Neural cell (in vitro differentiated cells): ENCODE results near the gene DUS1L.

Experiments
- EP300 ChIP-seq: fragments of 450-650 bp; conservative IDR thresholded peaks from 2 replicates; pipeline ENCODE4 v1.6.1; 2014; ENCODE audit warnings: antibody characterized with exemption, mild to moderate bottlenecking, moderate library complexity; ENCODE audit not compliant: poor library complexity, severe bottlenecking
- EZH2 ChIP-seq: fragments of 200-600, 300-800 bp; shearing (Covaris generic), sonication (generic); IDR thresholded peaks from 2 replicates; pipeline ENCODE4 v1.6.1; 2014; ENCODE audit warnings: antibody characterized with exemption, low read length, borderline replicate concordance, mild to moderate bottlenecking; ENCODE audit not compliant: insufficient read depth, poor library complexity, severe bottlenecking
- MXI1 ChIP-seq: fragments of 450-650 bp; conservative IDR thresholded peaks from 2 replicates; pipeline ENCODE4 v1.6.1; 2014; ENCODE audit warnings: antibody characterized with exemption, mild to moderate bottlenecking; ENCODE audit not compliant: poor library complexity, severe bottlenecking
- POLR2AphosphoS5 ChIP-seq: IDR thresholded peaks from 2 replicates; pipeline ENCODE4 v1.6.1; 2012
- RAD21 ChIP-seq: fragments of 450-650 bp; conservative IDR thresholded peaks from 2 replicates; pipeline ENCODE4 v1.6.1; 2014; ENCODE audit warnings: antibody characterized with exemption, mild to moderate bottlenecking, moderate library complexity
- SMC3 ChIP-seq: fragments of 450-650 bp; conservative IDR thresholded peaks from 2 replicates; pipeline ENCODE4 v1.6.1; 2014; ENCODE audit warnings: antibody characterized with exemption, mild to moderate bottlenecking, moderate library complexity; ENCODE audit not compliant: poor library complexity
- TAF1 ChIP-seq: IDR thresholded peaks from 2 replicates; pipeline ENCODE4 v1.6.1; 2012; ENCODE audit warnings: low read depth
- TF ChIP-seq, protein P1 (sequence below): fragments of 450-650 bp; IDR thresholded peaks from 2 replicates; pipeline ENCODE4 v1.5.1; 2014; ENCODE audit warnings: antibody characterized with exemption, mild to moderate bottlenecking, moderate library complexity; ENCODE audit not compliant: poor library complexity, severe bottlenecking
- TF ChIP-seq, protein P2 (sequence below): IDR thresholded peaks from 2 replicates; pipeline ENCODE4 v1.6.1; 2012; ENCODE audit warnings: borderline replicate concordance

DNA sequence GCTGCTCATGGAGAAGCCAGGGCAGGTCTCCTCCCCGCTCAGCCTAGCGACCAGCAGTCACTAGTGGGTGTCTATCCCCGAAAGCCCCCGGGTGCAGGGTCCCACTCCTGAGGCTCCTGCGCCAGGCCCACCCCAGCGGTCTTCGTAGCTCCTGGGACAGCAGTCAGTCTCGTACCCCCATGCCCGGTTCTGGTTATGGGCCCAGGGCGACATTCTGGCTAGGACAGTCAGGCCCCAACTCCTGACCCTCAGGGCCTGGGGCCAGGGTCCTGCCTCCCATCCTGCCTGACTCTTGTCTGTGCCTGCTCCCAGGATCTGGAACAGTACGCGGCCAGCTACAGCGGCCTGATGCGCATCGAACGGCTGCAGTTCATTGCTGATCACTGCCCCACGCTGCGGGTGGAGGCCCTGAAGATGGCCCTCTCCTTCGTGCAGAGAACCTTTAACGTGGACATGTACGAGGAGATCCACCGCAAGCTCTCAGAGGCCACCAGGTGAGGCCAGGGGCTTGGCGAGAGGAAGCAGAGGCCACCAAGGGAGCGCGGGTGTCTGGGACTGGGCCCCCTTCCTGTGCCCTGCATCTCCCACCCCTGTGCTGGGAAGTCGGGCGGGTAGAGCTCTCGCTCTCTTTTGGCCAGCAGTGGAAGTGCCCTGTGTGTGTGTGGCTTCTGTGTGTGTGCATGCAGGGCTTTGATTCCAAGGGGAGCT, 11.9 kb downstream of the DUS1L start:
- TF ChIP-seq, protein P1, sequence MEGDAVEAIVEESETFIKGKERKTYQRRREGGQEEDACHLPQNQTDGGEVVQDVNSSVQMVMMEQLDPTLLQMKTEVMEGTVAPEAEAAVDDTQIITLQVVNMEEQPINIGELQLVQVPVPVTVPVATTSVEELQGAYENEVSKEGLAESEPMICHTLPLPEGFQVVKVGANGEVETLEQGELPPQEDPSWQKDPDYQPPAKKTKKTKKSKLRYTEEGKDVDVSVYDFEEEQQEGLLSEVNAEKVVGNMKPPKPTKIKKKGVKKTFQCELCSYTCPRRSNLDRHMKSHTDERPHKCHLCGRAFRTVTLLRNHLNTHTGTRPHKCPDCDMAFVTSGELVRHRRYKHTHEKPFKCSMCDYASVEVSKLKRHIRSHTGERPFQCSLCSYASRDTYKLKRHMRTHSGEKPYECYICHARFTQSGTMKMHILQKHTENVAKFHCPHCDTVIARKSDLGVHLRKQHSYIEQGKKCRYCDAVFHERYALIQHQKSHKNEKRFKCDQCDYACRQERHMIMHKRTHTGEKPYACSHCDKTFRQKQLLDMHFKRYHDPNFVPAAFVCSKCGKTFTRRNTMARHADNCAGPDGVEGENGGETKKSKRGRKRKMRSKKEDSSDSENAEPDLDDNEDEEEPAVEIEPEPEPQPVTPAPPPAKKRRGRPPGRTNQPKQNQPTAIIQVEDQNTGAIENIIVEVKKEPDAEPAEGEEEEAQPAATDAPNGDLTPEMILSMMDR: no peak
- TF ChIP-seq POLR2AphosphoS5 (no peak), TAF1 (no peak), EP300 (no peak), EZH2 (no peak), SMC3 (no peak), RAD21 (no peak), MXI1 (no peak)
- TF ChIP-seq, protein P2, sequence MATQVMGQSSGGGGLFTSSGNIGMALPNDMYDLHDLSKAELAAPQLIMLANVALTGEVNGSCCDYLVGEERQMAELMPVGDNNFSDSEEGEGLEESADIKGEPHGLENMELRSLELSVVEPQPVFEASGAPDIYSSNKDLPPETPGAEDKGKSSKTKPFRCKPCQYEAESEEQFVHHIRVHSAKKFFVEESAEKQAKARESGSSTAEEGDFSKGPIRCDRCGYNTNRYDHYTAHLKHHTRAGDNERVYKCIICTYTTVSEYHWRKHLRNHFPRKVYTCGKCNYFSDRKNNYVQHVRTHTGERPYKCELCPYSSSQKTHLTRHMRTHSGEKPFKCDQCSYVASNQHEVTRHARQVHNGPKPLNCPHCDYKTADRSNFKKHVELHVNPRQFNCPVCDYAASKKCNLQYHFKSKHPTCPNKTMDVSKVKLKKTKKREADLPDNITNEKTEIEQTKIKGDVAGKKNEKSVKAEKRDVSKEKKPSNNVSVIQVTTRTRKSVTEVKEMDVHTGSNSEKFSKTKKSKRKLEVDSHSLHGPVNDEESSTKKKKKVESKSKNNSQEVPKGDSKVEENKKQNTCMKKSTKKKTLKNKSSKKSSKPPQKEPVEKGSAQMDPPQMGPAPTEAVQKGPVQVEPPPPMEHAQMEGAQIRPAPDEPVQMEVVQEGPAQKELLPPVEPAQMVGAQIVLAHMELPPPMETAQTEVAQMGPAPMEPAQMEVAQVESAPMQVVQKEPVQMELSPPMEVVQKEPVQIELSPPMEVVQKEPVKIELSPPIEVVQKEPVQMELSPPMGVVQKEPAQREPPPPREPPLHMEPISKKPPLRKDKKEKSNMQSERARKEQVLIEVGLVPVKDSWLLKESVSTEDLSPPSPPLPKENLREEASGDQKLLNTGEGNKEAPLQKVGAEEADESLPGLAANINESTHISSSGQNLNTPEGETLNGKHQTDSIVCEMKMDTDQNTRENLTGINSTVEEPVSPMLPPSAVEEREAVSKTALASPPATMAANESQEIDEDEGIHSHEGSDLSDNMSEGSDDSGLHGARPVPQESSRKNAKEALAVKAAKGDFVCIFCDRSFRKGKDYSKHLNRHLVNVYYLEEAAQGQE: no peak
